Prostate gland (tissue), 2 donors: ENCODE measurements around the gene AP3D1. TPM values are rescaled to one million over a fixed set of nuclear protein-coding genes. Genes with fewer than 3 reads are reported as not detected.

Source experiments
- DNase-seq: peaks from one replicate; pipeline ENCODE4 v3.0.0-alpha.2; 2019; ENCODE audit warnings: low spot score
- H3K27ac ChIP-seq, 2 donors: fragments of 200-600 bp; sonication (generic); 2 replicates each; pipeline ENCODE4 v1.5.1; 2017 to 2019
- H3K27me3 ChIP-seq: fragments of 200-600 bp; sonication (generic); replicated peaks from 2 replicates; pipeline ENCODE4 v1.5.1; 2019; ENCODE audit not compliant: insufficient read depth
- H3K36me3 ChIP-seq, 2 donors: fragments of 200-600 bp; sonication (generic); 1 replicate in 1 of 2; 2 replicates in 1 of 2; pipeline versions ENCODE4 v1.5.1 to v1.8.1; 2017 to 2019
- H3K4me1 ChIP-seq: fragments of 200-600 bp; sonication (generic); replicated peaks from 2 replicates; pipeline ENCODE4 v1.5.1; 2019
- H3K4me3 ChIP-seq, 2 donors: fragments of 200-600 bp; sonication (generic); 2 replicates each; pipeline ENCODE4 v1.5.1; 2017 to 2019
- H3K9me3 ChIP-seq: fragments of 200-600 bp; sonication (generic); 2 replicates; pipeline ENCODE4 v1.5.1; 2017
- POLR2A ChIP-seq: fragments of 450-650 bp; IDR thresholded peaks from one replicate; pipeline ENCODE4 v1.6.1; 2016; ENCODE audit warnings: antibody characterized with exemption, mild to moderate bottlenecking
- POLR2AphosphoS5 ChIP-seq: sonication (generic); formaldehyde crosslinking; IDR thresholded peaks from one replicate; pipeline ENCODE4 v1.6.1; 2017; ENCODE audit warnings: antibody characterized with exemption
- WGBS: methylation state at CpG from one replicate; pipeline ENCODE4 v1.1.5; 2018; 5-methylcytosine and 5-hydroxymethylcytosine counted together
- intact Hi-C: fragments of 100-400 bp; cut with DNase I; formaldehyde crosslinking; loops from one replicate; pipeline ENCODE4 v1.14.2; 2022
- total RNA-seq, 2 donors: library from RNA; depleted of rRNA; stranded (reverse); fragments of >200 nt; gene quantifications; one replicate each; pipeline ENCODE4 v1.1.0, GENCODE V29; 2016
- TF ChIP-seq, protein P1 (sequence below), 4 experiments: fragments of 200-600 bp in 2 of 4; fragments of 450-650 bp in 2 of 4; sonication (generic) in 2 of 4; IDR thresholded peaks; 1 replicate in 3 of 4; 2 replicates in 1 of 4; pipeline ENCODE4 v1.5.1; 2016 to 2019; ENCODE audit warnings: antibody characterized with exemption in 4 of 4, mild to moderate bottlenecking in 2 of 4, moderate library complexity in 2 of 4

AP3D1 gene
- total RNA-seq, 2 donors from 2014 or later, result 115 to 178 TPM

DNA sequence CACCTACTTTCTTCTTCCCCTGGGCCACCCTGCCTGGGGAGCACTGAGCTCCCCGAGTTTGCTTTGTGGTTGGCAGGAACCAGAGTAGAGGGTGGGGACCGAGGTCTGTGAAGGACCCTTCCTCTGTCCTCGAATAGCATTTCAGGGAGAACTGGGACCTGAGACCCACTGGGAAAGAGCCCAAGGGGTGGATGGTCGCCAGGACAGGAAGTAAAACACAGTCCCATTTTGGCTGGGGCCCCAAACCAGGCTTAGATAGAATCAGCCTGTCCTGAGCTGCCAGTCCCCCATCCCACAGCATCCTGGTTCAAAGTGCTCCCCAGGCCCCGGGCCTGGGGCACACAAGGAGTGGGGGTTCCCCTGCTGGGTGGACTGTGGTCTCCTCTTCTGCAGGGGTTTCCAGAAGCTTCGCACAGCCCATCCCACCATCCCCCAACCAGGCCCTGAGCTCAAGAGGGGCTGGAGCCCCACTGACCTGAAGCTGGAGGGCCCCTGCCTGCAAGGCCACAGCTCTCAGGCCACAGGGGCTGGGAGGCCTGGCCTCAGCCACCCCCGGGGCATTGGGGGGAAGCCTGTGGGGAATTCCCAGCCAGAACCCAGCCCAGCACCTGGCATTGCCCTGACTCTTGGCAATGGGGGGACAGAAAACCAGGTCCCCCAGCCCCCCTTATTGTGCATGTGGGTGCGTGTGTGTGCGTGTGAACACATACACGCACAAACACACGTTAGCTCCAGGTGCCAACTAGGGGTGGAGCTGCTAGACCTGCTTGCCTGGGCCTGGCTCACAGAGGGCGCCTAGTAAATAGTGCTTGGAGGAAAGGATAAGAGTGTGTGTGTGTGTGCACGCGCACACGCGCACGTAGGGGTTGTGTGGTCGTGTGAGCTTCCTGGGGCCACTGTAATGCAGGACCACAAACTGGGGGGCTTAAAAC lies 99.3 kb downstream of the AP3D1 start:
- 24% methylated on average over 17 of the region's 18 CpGs for WGBS
- intact Hi-C loops, result no loop called here

DNA sequence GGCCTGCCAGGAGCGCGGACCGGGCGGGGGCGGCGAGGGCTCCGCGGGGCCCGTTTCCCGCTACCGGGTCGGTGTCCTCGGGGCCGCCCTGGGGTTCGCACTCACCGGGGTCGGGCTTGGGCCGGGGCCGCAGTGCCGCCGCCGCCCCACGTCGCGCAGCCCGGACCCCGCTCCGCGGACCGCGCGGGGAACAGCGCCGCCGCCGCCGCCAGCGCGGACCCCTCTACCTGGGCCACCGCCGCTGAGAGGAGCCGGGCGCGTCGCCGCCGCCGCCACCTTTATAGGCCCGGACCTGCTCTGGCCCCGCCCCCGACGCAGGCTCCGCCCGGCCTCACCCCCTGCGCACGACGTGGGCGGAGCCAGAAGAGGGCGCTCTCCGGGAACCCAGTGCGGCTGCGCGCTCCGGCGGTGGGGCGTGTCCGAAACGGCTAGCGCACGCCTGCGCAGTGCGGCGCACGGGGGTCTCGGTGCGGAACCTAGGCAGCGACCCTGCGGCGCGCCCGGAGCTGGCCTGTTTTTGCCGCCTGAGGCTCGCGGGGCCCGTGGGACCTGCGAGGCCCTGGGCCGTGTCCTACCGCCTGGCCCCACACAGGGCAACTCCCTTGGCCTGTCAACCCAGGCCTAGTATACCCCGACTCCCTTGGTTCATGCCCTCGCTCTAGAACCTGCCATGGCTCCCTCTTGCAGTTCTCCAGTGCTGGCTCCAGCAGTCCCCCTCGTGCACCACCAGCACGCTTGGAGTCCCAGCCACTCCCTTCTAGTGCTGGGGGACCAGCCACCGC lies 100.2 kb downstream of the AP3D1 start, which contains the start of gene MKNK2:
Gene MKNK2 (minus strand): TSS at position 254 of the 782 bp plus-strand sequence. CDS start 393 bp downstream, outside the sequence.
- no peaks in the 10 kb centered on the region for H3K9me3 ChIP-seq
- 4% methylated on average over 38 of the region's 93 CpGs for WGBS
- TF ChIP-seq POLR2A (peak; percentile 96), POLR2AphosphoS5 (peak; percentile 93)
- TF ChIP-seq, protein P1, sequence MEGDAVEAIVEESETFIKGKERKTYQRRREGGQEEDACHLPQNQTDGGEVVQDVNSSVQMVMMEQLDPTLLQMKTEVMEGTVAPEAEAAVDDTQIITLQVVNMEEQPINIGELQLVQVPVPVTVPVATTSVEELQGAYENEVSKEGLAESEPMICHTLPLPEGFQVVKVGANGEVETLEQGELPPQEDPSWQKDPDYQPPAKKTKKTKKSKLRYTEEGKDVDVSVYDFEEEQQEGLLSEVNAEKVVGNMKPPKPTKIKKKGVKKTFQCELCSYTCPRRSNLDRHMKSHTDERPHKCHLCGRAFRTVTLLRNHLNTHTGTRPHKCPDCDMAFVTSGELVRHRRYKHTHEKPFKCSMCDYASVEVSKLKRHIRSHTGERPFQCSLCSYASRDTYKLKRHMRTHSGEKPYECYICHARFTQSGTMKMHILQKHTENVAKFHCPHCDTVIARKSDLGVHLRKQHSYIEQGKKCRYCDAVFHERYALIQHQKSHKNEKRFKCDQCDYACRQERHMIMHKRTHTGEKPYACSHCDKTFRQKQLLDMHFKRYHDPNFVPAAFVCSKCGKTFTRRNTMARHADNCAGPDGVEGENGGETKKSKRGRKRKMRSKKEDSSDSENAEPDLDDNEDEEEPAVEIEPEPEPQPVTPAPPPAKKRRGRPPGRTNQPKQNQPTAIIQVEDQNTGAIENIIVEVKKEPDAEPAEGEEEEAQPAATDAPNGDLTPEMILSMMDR (IDR thresholded peaks at IDR 0.05), result peak; percentile 53 to 97 (median 83)
- H3K36me3 ChIP-seq, result no peaks in the 10 kb centered on the region
- DNase-seq, result peak; percentile 92
- intact Hi-C loops, result no loop called here
- peak within 1 kb of the TSS; percentile 98 to 100 for H3K4me3 ChIP-seq
- H3K4me1 ChIP-seq, result peaks cover 45% of the 10 kb centered on the region
- peak within 1 kb of the TSS; percentile 99 to 100 for H3K27ac ChIP-seq
- no peaks in the 10 kb centered on the region for H3K27me3 ChIP-seq

More for the DNA sequence above, 99.3 kb downstream of the AP3D1 start:
- no peaks in the 10 kb centered on the region for H3K27me3 ChIP-seq
- no peaks in the 10 kb centered on the region for H3K9me3 ChIP-seq
- TF ChIP-seq, protein P1 (IDR thresholded peaks at IDR 0.05), result peak in 1 of 4 experiments; percentile 4
- TF ChIP-seq POLR2A (peak; percentile 45), POLR2AphosphoS5 (peak; percentile 77)
- peak overlapping the region; percentile 98 to 100 for H3K4me3 ChIP-seq
- peaks cover 38% of the 10 kb centered on the region for H3K4me1 ChIP-seq
- no peaks in the 10 kb centered on the region for H3K36me3 ChIP-seq
- DNase-seq, result peak; percentile 84
- peak overlapping the region; percentile 99 to 100 for H3K27ac ChIP-seq

Other genes with a start within 250 kb of the AP3D1 start
- 10 to 100 TPM; 17.3 to 25.1 TPM for gene ADAT3, start 246.2 kb downstream of the AP3D1 start, total RNA-seq
- 100 to 1,000 TPM; 161 to 248 TPM for gene SCAMP4, start 246.2 kb downstream of the AP3D1 start, total RNA-seq
- gene CSNK1G2, start 210.4 kb downstream of the AP3D1 start, total RNA-seq, result 100 to 1,000 TPM in 1 of 2 donors, 10 to 100 TPM in 1; 56.5 to 107 TPM
- gene BTBD2, start 135.9 kb downstream of the AP3D1 start, total RNA-seq, result 100 to 1,000 TPM; 116 to 136 TPM
- gene MKNK2, start 100.3 kb downstream of the AP3D1 start, total RNA-seq, result 100 to 1,000 TPM; 141 to 189 TPM
- gene MOB3A, start 55.2 kb downstream of the AP3D1 start, total RNA-seq, result 10 to 100 TPM; 40.1 to 43.5 TPM
- 10 to 100 TPM; 11.8 to 50.2 TPM for gene IZUMO4, start 54.7 kb downstream of the AP3D1 start, total RNA-seq
- gene DOT1L, start 12.4 kb upstream of the AP3D1 start, total RNA-seq, result 10 to 100 TPM; 11.2 to 75.0 TPM
- 10 to 100 TPM; 59.4 to 91.7 TPM for gene PLEKHJ1, start 84.8 kb upstream of the AP3D1 start, total RNA-seq
- gene SF3A2, start 85.3 kb upstream of the AP3D1 start, total RNA-seq, result 100 to 1,000 TPM in 1 of 2 donors, 10 to 100 TPM in 1; 31.9 to 113 TPM
- 100 to 1,000 TPM in 1 of 2 donors, under 1 TPM in 1; 0.46 to 160 TPM for gene AMH, start 97.8 kb upstream of the AP3D1 start, total RNA-seq
- gene JSRP1, start 104.9 kb upstream of the AP3D1 start, total RNA-seq, result under 1 TPM in 1 of 2 donors, not detected in 1; 0.96 TPM
- under 1 TPM; 0.27 to 0.80 TPM for gene PEAK3, start 130.6 kb upstream of the AP3D1 start, total RNA-seq
- gene LINGO3, start 156.6 kb upstream of the AP3D1 start, total RNA-seq, result under 1 TPM in 1 of 2 donors, not detected in 1; 0.68 TPM
- 100 to 1,000 TPM; 125 to 135 TPM for gene LSM7, start 177.0 kb upstream of the AP3D1 start, total RNA-seq
- 10 to 100 TPM; 54.0 to 87.1 TPM for gene SPPL2B, start 177.1 kb upstream of the AP3D1 start, total RNA-seq
- 1 to 10 TPM in 1 of 2 donors, under 1 TPM in 1; 0.14 to 2.2 TPM for gene TMPRSS9, start 208.7 kb upstream of the AP3D1 start, total RNA-seq